K562 (cell line): ENCODE data around the gene TMEM214. TPM values are rescaled to one million over a fixed set of nuclear protein-coding genes. Genes with fewer than 3 reads are reported as not detected.

Experiments
- ATAC-seq: fragments of 200-7000 bp; cut with Tn5 transposase; 3 replicates; pipeline ENCODE4 v1.9.1; 2020; ENCODE audit warnings: moderate library complexity
- BruUV-seq: library from RNA; stranded (reverse); fragments of 400-500 nt; replicated peaks from 2 replicates; lab custom pipeline; 2021; lab: Mats Ljungman, UMichigan
- CTCF ChIA-PET: fragments of 300-600 bp; formaldehyde crosslinking; extraction: SDS; loops from one replicate; lab custom pipeline; 2021; ENCODE audit warnings: low intra/inter-chr PET ratio; lab: Yijun Ruan, JAX
- POLR2A ChIA-PET: fragments of 300-600, 350-650 bp; sonication (Branson Sonifier 250); formaldehyde crosslinking; extraction: SDS; loops from one replicate; lab custom pipeline; 2021; ENCODE audit warnings: antibody characterized with exemption, inconsistent platforms; lab: Yijun Ruan, JAX
- DNase-seq, 4 experiments: peaks; one replicate each; pipeline versions ENCODE4 v3.0.0 to v3.0.0-alpha.2; 2011 to 2018; ENCODE audit warnings: low spot score in 3 of 4, mixed read lengths in 3 of 4; ENCODE audit errors: extremely low read depth in 1 of 4
- FAIRE-seq: peaks from 2 replicates; lab custom pipeline; 2011; peaks lifted over from hg19 to GRCh38; lab: Jason Lieb, UNC
- H2AFZ ChIP-seq: 2 replicates; pipeline ENCODE4 v1.6.0; 2011; ENCODE audit warnings: low read depth, low read length, control low read depth, inconsistent platforms
- H3K27ac ChIP-seq: fragments of 200-600 bp; 3 replicates; pipeline ENCODE4 v1.8.0; 2011; ENCODE audit warnings: low read depth, mild to moderate bottlenecking, control low read depth, inconsistent platforms, low read length, moderate library complexity, mixed read lengths; ENCODE audit errors: extremely low read depth
- H3K27me3 ChIP-seq, 2 experiments: fragments of 300-600 bp in 1 of 2; 2 replicates in 1 of 2; 3 replicates in 1 of 2; pipeline versions ENCODE4 v1.6.0 to v1.8.0; 2011; ENCODE audit warnings: inconsistent platforms in 2 of 2, low read length in 2 of 2, mild to moderate bottlenecking in 1 of 2, mixed read lengths in 1 of 2, moderate library complexity in 1 of 2; ENCODE audit not compliant: control insufficient read depth in 2 of 2, insufficient read depth in 2 of 2
- H3K36me3 ChIP-seq: fragments of 300-600 bp; 3 replicates; pipeline ENCODE4 v1.8.0; 2011; ENCODE audit warnings: mild to moderate bottlenecking, low read length, inconsistent platforms; ENCODE audit not compliant: control insufficient read depth, insufficient read depth
- H3K4me1 ChIP-seq, 2 experiments: fragments of 200-600 bp in 1 of 2; replicated peaks in 1 of 2; 2 replicates in 1 of 2; 3 replicates in 1 of 2; pipeline versions ENCODE4 v1.5.1 to v1.8.0; 2011; ENCODE audit warnings: inconsistent platforms in 2 of 2, low read length in 2 of 2, mild to moderate bottlenecking in 1 of 2, mixed read lengths in 1 of 2, moderate library complexity in 1 of 2; ENCODE audit not compliant: control insufficient read depth in 2 of 2, insufficient read depth in 2 of 2
- H3K4me2 ChIP-seq: 2 replicates; pipeline ENCODE4 v1.6.1; 2011; ENCODE audit warnings: low read length, control low read depth, inconsistent platforms, mixed read lengths; ENCODE audit not compliant: insufficient read depth
- H3K4me3 ChIP-seq: fragments of 200-600 bp; sonication (generic), shearing (Covaris generic); 2 replicates; pipeline ENCODE4 v1.5.1; 2016; ENCODE audit warnings: control low read depth, inconsistent platforms
- H3K79me2 ChIP-seq: fragments of 200-600 bp; 3 replicates; pipeline ENCODE4 v1.8.0; 2011; ENCODE audit warnings: low read length, inconsistent platforms; ENCODE audit not compliant: control insufficient read depth, insufficient read depth
- H3K9ac ChIP-seq, 2 experiments: 2 replicates each; pipeline versions ENCODE4 v1.6.0 to v1.6.1; 2011; ENCODE audit warnings: low read depth in 2 of 2, low read length in 2 of 2, control low read depth in 1 of 2, inconsistent platforms in 1 of 2, mild to moderate bottlenecking in 1 of 2, mixed read lengths in 1 of 2; ENCODE audit not compliant: insufficient read depth in 1 of 2
- H3K9me1 ChIP-seq: one replicate; pipeline ENCODE4 v1.6.0; 2011; ENCODE audit warnings: inconsistent platforms, mild to moderate bottlenecking, low read length, moderate library complexity; ENCODE audit not compliant: control insufficient read depth, insufficient read depth
- H3K9me3 ChIP-seq: replicated peaks from 2 replicates; pipeline ENCODE4 v1.5.1; 2011; ENCODE audit warnings: low read depth, low read length, inconsistent platforms; ENCODE audit not compliant: control insufficient read depth, insufficient read depth
- H4K20me1 ChIP-seq: replicated peaks from 2 replicates; pipeline ENCODE4 v1.6.1; 2011; ENCODE audit warnings: low read length, inconsistent platforms, mixed read lengths; ENCODE audit not compliant: control insufficient read depth, insufficient read depth
- BACH1 ChIP-seq: fragments of 200-800 bp; sonication (Bioruptor generic); IDR thresholded peaks from 2 replicates; pipeline ENCODE4 v1.6.1; 2016; ENCODE audit warnings: missing genetic modification characterization, missing compliant biosample characterization
- BRD9 ChIP-seq: fragments of 450-650 bp; IDR thresholded peaks from 2 replicates; pipeline ENCODE4 v1.6.1; 2018; ENCODE audit warnings: low read depth; ENCODE audit not compliant: partially characterized antibody
- E2F4 ChIP-seq: sonication (generic); formaldehyde crosslinking; IDR thresholded peaks from 2 replicates; pipeline ENCODE4 v1.8.0; 2022; ENCODE audit warnings: mild to moderate bottlenecking, low read depth, missing genetic modification reagents
- NRF1 ChIP-seq, 2 experiments: fragments of 450-650 bp; IDR thresholded peaks in 1 of 2; conservative IDR thresholded peaks in 1 of 2; 2 replicates each; pipeline ENCODE4 v1.6.1; 2014; ENCODE audit warnings: mild to moderate bottlenecking in 2 of 2
- PTTG1 ChIP-seq: fragments of 450-650 bp; IDR thresholded peaks from 2 replicates; pipeline ENCODE4 v1.6.1; 2016; ENCODE audit warnings: low read depth, mild to moderate bottlenecking, missing genetic modification characterization, missing compliant biosample characterization
- SMAD4 ChIP-seq: fragments of 250-450 bp; sonication (Bioruptor Pico); conservative IDR thresholded peaks from 2 replicates; pipeline ENCODE4 v1.8.0; 2021; ENCODE audit warnings: inconsistent platforms, mild to moderate bottlenecking, moderate library complexity
- ZBTB17 ChIP-seq: fragments of 450-650 bp; formaldehyde crosslinking; IDR thresholded peaks from 2 replicates; pipeline ENCODE4 v1.4.0; 2020; ENCODE audit warnings: mild to moderate bottlenecking
- WGBS: fragments of 100-300 bp; shearing (Covaris generic); methylation state at CpG from one replicate; pipeline ENCODE4 v1.1.6; 2016; ENCODE audit warnings: low coverage, mixed read lengths; ENCODE audit not compliant: insufficient coverage; ENCODE audit errors: missing lambda C conversion rate; 5-methylcytosine and 5-hydroxymethylcytosine counted together
- in situ Hi-C: fragments of 300-500 bp; cut with MboI; formaldehyde crosslinking; loops from 4 replicates; pipeline ENCODE4 v1.15.0; 2018; ENCODE audit warnings: inconsistent platforms, mixed read lengths
- intact Hi-C: fragments of 100-400 bp; cut with micrococcal nuclease; formaldehyde crosslinking; loops from 2 replicates; pipeline ENCODE4 v1.14.2; 2022
- polyA plus RNA-seq, 8 experiments: library from polyadenylated mRNA; depleted of rRNA in 4 of 8; stranded (reverse) in 5 of 8; unstranded in 3 of 8; fragments of >200 nt; fragmentation: Nextera tagmentation in 2 of 8; fragmentation: Illumina TruSeq in 1 of 8; extraction: Ambion mirVana in 2 of 8; extraction: Trizol in 1 of 8; gene quantifications; 2 replicates each; pipeline versions ENCODE4 v1.2.1 to v1.2.3, GENCODE V29; 2011 to 2014; ENCODE audit warnings: inconsistent platforms in 1 of 8, missing spikeins in 1 of 8
- total RNA-seq, 7 experiments: library from RNA; depleted of rRNA in 6 of 7; stranded (reverse); fragments of >200 nt in 6 of 7; fragmentation: Illumina TruSeq in 2 of 7; extraction: Trizol in 2 of 7; gene quantifications; 2 replicates each; pipeline versions ENCODE4 v1.2.1 to v1.2.3, GENCODE V29; 2011 to 2021; ENCODE audit warnings: low replicate concordance in 1 of 7
- TF ChIP-seq, protein P1 (sequence below): fragments of 450-650 bp; IDR thresholded peaks from 2 replicates; pipeline ENCODE4 v1.6.1; 2016; ENCODE audit warnings: mild to moderate bottlenecking, moderate library complexity

Gene TMEM214
- total and polyA plus RNA-seq, 9 of the 15 experiments (the other 6 are each of a cell fraction or from before 2014, with no cell fraction given), result 11.4 to 81.4 (median 44.1) TPM

DNA sequence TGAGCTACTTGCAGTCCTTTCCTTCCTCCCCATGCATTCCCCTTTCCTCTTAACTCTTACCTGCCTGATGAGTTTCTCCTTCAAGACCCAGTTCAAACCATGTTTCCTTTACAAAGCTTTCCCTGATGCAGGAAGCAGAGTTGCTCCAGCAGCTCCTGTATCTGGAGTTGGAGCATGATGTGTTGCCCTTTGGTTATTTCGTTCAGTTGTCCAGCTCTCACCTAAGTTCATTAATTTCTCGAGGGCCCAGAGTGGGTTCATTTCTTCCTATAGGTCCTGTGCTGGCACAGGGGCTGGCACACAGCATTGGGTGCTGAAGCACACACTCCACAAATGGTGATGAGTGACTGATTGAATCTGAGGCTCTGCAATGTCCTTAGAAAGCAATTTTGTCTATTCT, 23.0 kb upstream of the TMEM214 start (continued):
- TF ChIP-seq E2F4 (CRISPR knock-in tag), result no peak
- peak; percentile 11; the same call in 1 of the 2 replicates for TF ChIP-seq SMAD4 (CRISPR knock-in tag)
- TF ChIP-seq PTTG1 (tag), result peak; percentile 54; the same call in 1 of the 2 replicates
- peak; percentile 25 for TF ChIP-seq BRD9
- peak; percentile 76; the same call in 1 of the 2 replicates for TF ChIP-seq ZBTB17 (CRISPR knock-in tag)
- no peak for TF ChIP-seq NRF1 (conservative IDR thresholded peaks at IDR 0.05 in 1 of 2, IDR thresholded peaks at IDR 0.05 in 1 of 2)

DNA sequence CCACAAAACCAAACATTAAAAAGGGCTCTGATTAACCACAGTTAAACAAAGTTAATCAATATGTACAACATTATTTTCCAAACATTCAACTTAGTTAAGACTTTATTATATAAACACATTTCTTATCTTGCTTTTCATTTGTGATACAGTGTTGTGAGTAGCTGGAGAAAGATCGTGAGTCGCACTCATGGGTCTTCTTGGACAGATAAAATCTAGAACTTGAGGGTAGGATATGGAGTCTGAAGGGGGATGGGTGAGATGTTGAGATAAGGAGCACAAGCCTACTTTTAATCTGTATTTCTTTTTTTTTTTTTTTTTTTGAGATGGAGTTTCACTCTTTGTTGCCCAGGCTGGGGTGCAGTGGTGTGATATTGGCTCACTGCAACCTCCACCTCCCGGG, 22.6 kb upstream of the TMEM214 start:
- Histone ChIP-seq H3K4me2 (peak overlapping the region; percentile 40), H3K9me3 (no peaks in the 10 kb centered on the region), H3K27me3 (no peaks in the 10 kb centered on the region), H3K9ac (peak overlapping the region in 1 of 2 experiments; percentile 31; a peak in 1 of 4 replicates), H3K79me2 (peaks cover 67% of the 10 kb centered on the region), H3K27ac (peak overlapping the region; percentile 68), H2AFZ (no peak overlapping the region), H4K20me1 (no peaks in the 10 kb centered on the region), H3K4me1 (peaks cover 45 to 90% of the 10 kb centered on the region in 2 experiments), H3K9me1 (no peaks in the 10 kb centered on the region), H3K4me3 (no peak overlapping the region), H3K36me3 (peaks cover 3% of the 10 kb centered on the region; the same call in 1 of the 3 replicates)
- FAIRE-seq (no peak), DNase-seq (peak in 2 of 4 experiments; percentile 44 to 47), ATAC-seq (no peak)
- ChIA-PET POLR2A (interaction anchor here (0.6 to 1.4 kb wide), 20 partner anchors 10 to 74 kb away, joined by 3 to 7 read pairs (median 4); no protein-coding TSS in a partner anchor), CTCF (no interaction called here)
- intact Hi-C loops, result loop anchor here (10.0 kb wide), 1 partner anchor 245 kb away; the partner anchor contains the start of gene SLC35F6
- WGBS, result 0% methylated on average over 3 of the region's 3 CpGs
- no TSS peak for BruUV-seq
- in situ Hi-C loops, result loop anchor here (5.0 kb wide), 1 partner anchor 48 kb away; no protein-coding TSS in a partner anchor
- peak; percentile 8; the same call in 1 of the 2 replicates for TF ChIP-seq BACH1 (tag)
- TF ChIP-seq, protein P1, sequence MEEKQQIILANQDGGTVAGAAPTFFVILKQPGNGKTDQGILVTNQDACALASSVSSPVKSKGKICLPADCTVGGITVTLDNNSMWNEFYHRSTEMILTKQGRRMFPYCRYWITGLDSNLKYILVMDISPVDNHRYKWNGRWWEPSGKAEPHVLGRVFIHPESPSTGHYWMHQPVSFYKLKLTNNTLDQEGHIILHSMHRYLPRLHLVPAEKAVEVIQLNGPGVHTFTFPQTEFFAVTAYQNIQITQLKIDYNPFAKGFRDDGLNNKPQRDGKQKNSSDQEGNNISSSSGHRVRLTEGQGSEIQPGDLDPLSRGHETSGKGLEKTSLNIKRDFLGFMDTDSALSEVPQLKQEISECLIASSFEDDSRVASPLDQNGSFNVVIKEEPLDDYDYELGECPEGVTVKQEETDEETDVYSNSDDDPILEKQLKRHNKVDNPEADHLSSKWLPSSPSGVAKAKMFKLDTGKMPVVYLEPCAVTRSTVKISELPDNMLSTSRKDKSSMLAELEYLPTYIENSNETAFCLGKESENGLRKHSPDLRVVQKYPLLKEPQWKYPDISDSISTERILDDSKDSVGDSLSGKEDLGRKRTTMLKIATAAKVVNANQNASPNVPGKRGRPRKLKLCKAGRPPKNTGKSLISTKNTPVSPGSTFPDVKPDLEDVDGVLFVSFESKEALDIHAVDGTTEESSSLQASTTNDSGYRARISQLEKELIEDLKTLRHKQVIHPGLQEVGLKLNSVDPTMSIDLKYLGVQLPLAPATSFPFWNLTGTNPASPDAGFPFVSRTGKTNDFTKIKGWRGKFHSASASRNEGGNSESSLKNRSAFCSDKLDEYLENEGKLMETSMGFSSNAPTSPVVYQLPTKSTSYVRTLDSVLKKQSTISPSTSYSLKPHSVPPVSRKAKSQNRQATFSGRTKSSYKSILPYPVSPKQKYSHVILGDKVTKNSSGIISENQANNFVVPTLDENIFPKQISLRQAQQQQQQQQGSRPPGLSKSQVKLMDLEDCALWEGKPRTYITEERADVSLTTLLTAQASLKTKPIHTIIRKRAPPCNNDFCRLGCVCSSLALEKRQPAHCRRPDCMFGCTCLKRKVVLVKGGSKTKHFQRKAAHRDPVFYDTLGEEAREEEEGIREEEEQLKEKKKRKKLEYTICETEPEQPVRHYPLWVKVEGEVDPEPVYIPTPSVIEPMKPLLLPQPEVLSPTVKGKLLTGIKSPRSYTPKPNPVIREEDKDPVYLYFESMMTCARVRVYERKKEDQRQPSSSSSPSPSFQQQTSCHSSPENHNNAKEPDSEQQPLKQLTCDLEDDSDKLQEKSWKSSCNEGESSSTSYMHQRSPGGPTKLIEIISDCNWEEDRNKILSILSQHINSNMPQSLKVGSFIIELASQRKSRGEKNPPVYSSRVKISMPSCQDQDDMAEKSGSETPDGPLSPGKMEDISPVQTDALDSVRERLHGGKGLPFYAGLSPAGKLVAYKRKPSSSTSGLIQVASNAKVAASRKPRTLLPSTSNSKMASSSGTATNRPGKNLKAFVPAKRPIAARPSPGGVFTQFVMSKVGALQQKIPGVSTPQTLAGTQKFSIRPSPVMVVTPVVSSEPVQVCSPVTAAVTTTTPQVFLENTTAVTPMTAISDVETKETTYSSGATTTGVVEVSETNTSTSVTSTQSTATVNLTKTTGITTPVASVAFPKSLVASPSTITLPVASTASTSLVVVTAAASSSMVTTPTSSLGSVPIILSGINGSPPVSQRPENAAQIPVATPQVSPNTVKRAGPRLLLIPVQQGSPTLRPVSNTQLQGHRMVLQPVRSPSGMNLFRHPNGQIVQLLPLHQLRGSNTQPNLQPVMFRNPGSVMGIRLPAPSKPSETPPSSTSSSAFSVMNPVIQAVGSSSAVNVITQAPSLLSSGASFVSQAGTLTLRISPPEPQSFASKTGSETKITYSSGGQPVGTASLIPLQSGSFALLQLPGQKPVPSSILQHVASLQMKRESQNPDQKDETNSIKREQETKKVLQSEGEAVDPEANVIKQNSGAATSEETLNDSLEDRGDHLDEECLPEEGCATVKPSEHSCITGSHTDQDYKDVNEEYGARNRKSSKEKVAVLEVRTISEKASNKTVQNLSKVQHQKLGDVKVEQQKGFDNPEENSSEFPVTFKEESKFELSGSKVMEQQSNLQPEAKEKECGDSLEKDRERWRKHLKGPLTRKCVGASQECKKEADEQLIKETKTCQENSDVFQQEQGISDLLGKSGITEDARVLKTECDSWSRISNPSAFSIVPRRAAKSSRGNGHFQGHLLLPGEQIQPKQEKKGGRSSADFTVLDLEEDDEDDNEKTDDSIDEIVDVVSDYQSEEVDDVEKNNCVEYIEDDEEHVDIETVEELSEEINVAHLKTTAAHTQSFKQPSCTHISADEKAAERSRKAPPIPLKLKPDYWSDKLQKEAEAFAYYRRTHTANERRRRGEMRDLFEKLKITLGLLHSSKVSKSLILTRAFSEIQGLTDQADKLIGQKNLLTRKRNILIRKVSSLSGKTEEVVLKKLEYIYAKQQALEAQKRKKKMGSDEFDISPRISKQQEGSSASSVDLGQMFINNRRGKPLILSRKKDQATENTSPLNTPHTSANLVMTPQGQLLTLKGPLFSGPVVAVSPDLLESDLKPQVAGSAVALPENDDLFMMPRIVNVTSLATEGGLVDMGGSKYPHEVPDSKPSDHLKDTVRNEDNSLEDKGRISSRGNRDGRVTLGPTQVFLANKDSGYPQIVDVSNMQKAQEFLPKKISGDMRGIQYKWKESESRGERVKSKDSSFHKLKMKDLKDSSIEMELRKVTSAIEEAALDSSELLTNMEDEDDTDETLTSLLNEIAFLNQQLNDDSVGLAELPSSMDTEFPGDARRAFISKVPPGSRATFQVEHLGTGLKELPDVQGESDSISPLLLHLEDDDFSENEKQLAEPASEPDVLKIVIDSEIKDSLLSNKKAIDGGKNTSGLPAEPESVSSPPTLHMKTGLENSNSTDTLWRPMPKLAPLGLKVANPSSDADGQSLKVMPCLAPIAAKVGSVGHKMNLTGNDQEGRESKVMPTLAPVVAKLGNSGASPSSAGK, result no peak
